GM12872 (cell line): Measurements from ENCODE around the gene LCMT1.

Experiments
- TF ChIP-seq, protein P1 (sequence below): IDR thresholded peaks from 3 replicates; pipeline ENCODE4 v1.5.1; 2011; ENCODE audit warnings: low read depth, mild to moderate bottlenecking, low read length, moderate library complexity; ENCODE audit not compliant: insufficient read depth

LCMT1 gene

DNA sequence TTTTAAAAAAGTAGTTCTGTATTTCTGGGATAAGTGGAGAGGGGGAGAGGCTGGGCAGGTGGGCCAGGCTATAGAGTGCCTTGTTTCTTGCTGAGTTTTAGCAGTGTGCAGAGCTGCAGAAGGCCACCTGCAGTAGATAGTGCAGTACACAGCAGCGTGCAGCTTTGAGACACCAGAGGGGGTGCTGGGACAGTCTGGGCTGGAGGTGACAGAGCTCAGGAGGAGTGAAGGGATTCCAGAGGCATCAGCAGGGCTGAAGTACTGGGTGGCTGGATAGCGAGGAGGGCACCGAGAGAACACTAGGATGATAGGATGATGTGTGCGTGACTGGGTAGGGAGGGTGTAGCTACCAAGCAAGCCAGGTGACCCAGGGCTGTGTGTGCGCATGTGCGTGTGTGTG, 26.6 kb downstream of the LCMT1 start:
- TF ChIP-seq, protein P1, sequence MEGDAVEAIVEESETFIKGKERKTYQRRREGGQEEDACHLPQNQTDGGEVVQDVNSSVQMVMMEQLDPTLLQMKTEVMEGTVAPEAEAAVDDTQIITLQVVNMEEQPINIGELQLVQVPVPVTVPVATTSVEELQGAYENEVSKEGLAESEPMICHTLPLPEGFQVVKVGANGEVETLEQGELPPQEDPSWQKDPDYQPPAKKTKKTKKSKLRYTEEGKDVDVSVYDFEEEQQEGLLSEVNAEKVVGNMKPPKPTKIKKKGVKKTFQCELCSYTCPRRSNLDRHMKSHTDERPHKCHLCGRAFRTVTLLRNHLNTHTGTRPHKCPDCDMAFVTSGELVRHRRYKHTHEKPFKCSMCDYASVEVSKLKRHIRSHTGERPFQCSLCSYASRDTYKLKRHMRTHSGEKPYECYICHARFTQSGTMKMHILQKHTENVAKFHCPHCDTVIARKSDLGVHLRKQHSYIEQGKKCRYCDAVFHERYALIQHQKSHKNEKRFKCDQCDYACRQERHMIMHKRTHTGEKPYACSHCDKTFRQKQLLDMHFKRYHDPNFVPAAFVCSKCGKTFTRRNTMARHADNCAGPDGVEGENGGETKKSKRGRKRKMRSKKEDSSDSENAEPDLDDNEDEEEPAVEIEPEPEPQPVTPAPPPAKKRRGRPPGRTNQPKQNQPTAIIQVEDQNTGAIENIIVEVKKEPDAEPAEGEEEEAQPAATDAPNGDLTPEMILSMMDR: no peak

GRCh38 chr16:25140459-25140858, 28.9 kb downstream of the LCMT1 start:
- TF ChIP-seq, protein P1: no peak

GRCh38 chr16:25141648-25142047, 30.1 kb downstream of the LCMT1 start:
- TF ChIP-seq, protein P1: no peak

DNA sequence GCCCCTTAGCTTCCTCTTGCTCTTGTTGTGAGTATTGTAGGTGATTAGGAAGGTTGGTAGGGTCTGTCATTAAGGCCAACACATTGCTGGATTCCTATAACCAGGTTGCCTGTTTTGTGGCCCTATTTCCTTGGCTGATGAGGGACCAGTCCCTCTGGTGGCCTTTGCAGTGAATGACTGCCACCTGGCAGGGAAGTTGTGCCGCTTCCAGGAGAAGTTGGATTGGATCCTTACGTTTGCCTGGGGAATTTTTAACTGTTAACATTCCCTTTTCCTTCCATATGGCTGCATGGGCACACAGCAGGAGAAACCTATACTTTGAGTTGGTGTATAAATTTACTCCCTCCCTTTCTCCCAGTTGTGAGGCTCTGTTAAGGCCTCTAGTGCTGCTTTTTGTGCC, 32.4 kb downstream of the LCMT1 start:
- TF ChIP-seq, protein P1: 0 out of 3 replicates have a peak, but pooled peaks have one; percentile 32

GRCh38 chr16:25148568-25149215, 37.1 kb downstream of the LCMT1 start:
- TF ChIP-seq, protein P1: no peak

- TF ChIP-seq, protein P1: no peak
Measured at GRCh38 chr16:25151996-25152395, 40.5 kb downstream of the LCMT1 start.

GRCh38 chr16:25155553-25156460, 44.3 kb downstream of the LCMT1 start:
- TF ChIP-seq, protein P1: no peak
